SK-N-SH (cell line): ENCODE results near the gene HNF1A. TPM values are rescaled to one million over a fixed set of nuclear protein-coding genes. Genes with fewer than 3 reads are reported as not detected.

Experiments used
- CTCF ChIA-PET: fragments of 300-600, 350-600 bp; formaldehyde crosslinking; extraction: SDS; loops from one replicate; lab custom pipeline; 2021; lab: Yijun Ruan, JAX
- POLR2A ChIA-PET: fragments of 350-600 bp; sonication (Branson Sonifier 250); formaldehyde crosslinking; extraction: SDS; loops from one replicate; lab custom pipeline; 2020; ENCODE audit warnings: antibody characterized with exemption, inconsistent platforms; lab: Yijun Ruan, JAX
- DNase-seq: peaks from one replicate; pipeline ENCODE4 v3.0.0; 2012
- H2AFZ ChIP-seq: fragments of 200-600 bp; sonication (generic); 2 replicates; pipeline ENCODE4 v1.8.1; 2016; ENCODE audit warnings: antibody characterized with exemption, mild to moderate bottlenecking, low read depth
- H3F3A ChIP-seq: fragments of 200-600 bp; sonication (generic); replicated peaks from 2 replicates; pipeline ENCODE3; 2016; ENCODE audit warnings: antibody characterized with exemption, mild to moderate bottlenecking; ENCODE audit not compliant: insufficient read depth
- H3K27ac ChIP-seq, 2 experiments: fragments of 200-500 bp in 1 of 2; fragments of 200-600 bp in 1 of 2; sonication (Bioruptor generic) in 1 of 2; sonication (generic), shearing (Covaris generic) in 1 of 2; 2 replicates each; pipeline versions ENCODE4 v1.5.1 to v1.6.1; 2014 to 2016; ENCODE audit warnings: low read depth in 2 of 2, inconsistent platforms in 1 of 2, low read length in 1 of 2, mild to moderate bottlenecking in 1 of 2, mixed read lengths in 1 of 2
- H3K27me3 ChIP-seq: fragments of 200-600 bp; sonication (generic), shearing (Covaris generic); 2 replicates; pipeline ENCODE4 v1.6.1; 2016; ENCODE audit warnings: mixed run types; ENCODE audit not compliant: insufficient read depth
- H3K36me3 ChIP-seq, 2 experiments: fragments of 200-500 bp in 1 of 2; fragments of 200-600 bp in 1 of 2; sonication (Bioruptor generic) in 1 of 2; sonication (generic) in 1 of 2; replicated peaks in 1 of 2; 2 replicates each; pipeline versions ENCODE3 to v1.5.1; 2014 to 2016; ENCODE audit warnings: low read length in 1 of 2, mild to moderate bottlenecking in 1 of 2; ENCODE audit not compliant: insufficient read depth in 2 of 2, control insufficient read depth in 1 of 2
- H3K4me1 ChIP-seq, 2 experiments: fragments of 200-500 bp in 1 of 2; fragments of 200-600 bp in 1 of 2; sonication (Bioruptor generic) in 1 of 2; sonication (generic), shearing (Covaris generic) in 1 of 2; 2 replicates each; pipeline versions ENCODE4 v1.5.1 to v1.6.1; 2014 to 2016; ENCODE audit warnings: low read depth in 1 of 2, low read length in 1 of 2, mixed run types in 1 of 2; ENCODE audit not compliant: insufficient read depth in 2 of 2, control insufficient read depth in 1 of 2
- H3K4me2 ChIP-seq: fragments of 200-600 bp; sonication (generic), shearing (Covaris generic); 2 replicates; pipeline ENCODE4 v1.6.1; 2017; ENCODE audit warnings: mixed run types
- H3K4me3 ChIP-seq, 2 experiments: fragments of 200-500 bp in 1 of 2; fragments of 200-600 bp in 1 of 2; sonication (Bioruptor generic) in 1 of 2; sonication (generic), shearing (Covaris generic) in 1 of 2; 2 replicates each; pipeline versions ENCODE4 v1.5.1 to v1.8.1; 2014 to 2016; ENCODE audit warnings: low read depth in 2 of 2, inconsistent platforms in 1 of 2, low read length in 1 of 2, mild to moderate bottlenecking in 1 of 2, mixed read lengths in 1 of 2, moderate library complexity in 1 of 2
- H3K79me2 ChIP-seq: fragments of 200-600 bp; sonication (generic); 2 replicates; pipeline ENCODE4 v1.8.1; 2017; ENCODE audit warnings: mild to moderate bottlenecking; ENCODE audit not compliant: insufficient read depth
- H3K9ac ChIP-seq: fragments of 200-600 bp; sonication (generic); 2 replicates; pipeline ENCODE4 v1.6.1; 2017; ENCODE audit warnings: mixed run types
- H3K9me2 ChIP-seq: fragments of 200-600 bp; sonication (generic); 2 replicates; pipeline ENCODE4 v1.6.1; 2017; ENCODE audit warnings: mixed run types
- H3K9me3 ChIP-seq: fragments of 200-600 bp; sonication (generic); 2 replicates; pipeline ENCODE4 v1.6.1; 2017; ENCODE audit warnings: mixed run types, mild to moderate bottlenecking, moderate library complexity
- H4K20me1 ChIP-seq: fragments of 200-600 bp; sonication (generic); 2 replicates; pipeline ENCODE4 v1.6.1; 2017; ENCODE audit warnings: mild to moderate bottlenecking, mixed run types; ENCODE audit not compliant: insufficient read depth
- CHD2 ChIP-seq: fragments of 150-350 bp; IDR thresholded peaks from 2 replicates; pipeline ENCODE4 v1.6.1; 2018; ENCODE audit warnings: low read length; ENCODE audit not compliant: partially characterized antibody
- EZH2phosphoT487 ChIP-seq: fragments of 200-600 bp; sonication (generic); IDR thresholded peaks from 2 replicates; pipeline ENCODE4 v1.6.1; 2017; ENCODE audit warnings: low read depth, mixed run types, mild to moderate bottlenecking, antibody characterized with exemption, moderate library complexity, borderline replicate concordance
- FOXJ3 ChIP-seq: sonication (generic); formaldehyde crosslinking; IDR thresholded peaks from 2 replicates; pipeline ENCODE4 v1.5.1; 2020; ENCODE audit warnings: mild to moderate bottlenecking, missing genetic modification reagents
- FOXM1 ChIP-seq: IDR thresholded peaks from 2 replicates; pipeline ENCODE4 v1.4.0; 2012; ENCODE audit warnings: low read depth, mild to moderate bottlenecking
- GABPA ChIP-seq: IDR thresholded peaks from 2 replicates; pipeline ENCODE4 v1.4.0; 2012; ENCODE audit warnings: low read depth, mild to moderate bottlenecking
- GATA2 ChIP-seq: sonication (generic); formaldehyde crosslinking; IDR thresholded peaks from 2 replicates; pipeline ENCODE4 v1.5.0; 2020; ENCODE audit warnings: mild to moderate bottlenecking, missing genetic modification reagents
- JUND ChIP-seq: IDR thresholded peaks from 2 replicates; pipeline ENCODE4 v1.4.0; 2012
- MEF2A ChIP-seq: IDR thresholded peaks from 2 replicates; pipeline ENCODE4 v1.4.0; 2012; ENCODE audit warnings: low read depth, borderline replicate concordance
- MXI1 ChIP-seq: IDR thresholded peaks from 2 replicates; pipeline ENCODE4 v1.6.1; 2012; ENCODE audit warnings: mild to moderate bottlenecking, low read depth, low read length, improper control_type of control experiment
- NFIC ChIP-seq: IDR thresholded peaks from 2 replicates; pipeline ENCODE4 v1.4.0; 2012; ENCODE audit warnings: borderline replicate concordance
- NRF1 ChIP-seq: IDR thresholded peaks from 2 replicates; pipeline ENCODE4 v1.6.1; 2012; ENCODE audit warnings: low read depth, mild to moderate bottlenecking, low read length
- POLR2AphosphoS5 ChIP-seq: IDR thresholded peaks from 2 replicates; pipeline ENCODE4 v1.6.1; 2012; ENCODE audit warnings: low read depth, low read length
- RCOR1 ChIP-seq: fragments of 150-350 bp; IDR thresholded peaks from 2 replicates; pipeline ENCODE4 v1.6.1; 2017; ENCODE audit warnings: antibody characterized with exemption, low read length
- RFX5 ChIP-seq: IDR thresholded peaks from 2 replicates; pipeline ENCODE4 v1.6.1; 2012; ENCODE audit warnings: mild to moderate bottlenecking, improper control_type of control experiment, low read length
- RXRA ChIP-seq: IDR thresholded peaks from 2 replicates; pipeline ENCODE4 v1.4.0; 2012; ENCODE audit warnings: low read depth, mild to moderate bottlenecking, borderline replicate concordance
- SIN3A ChIP-seq: IDR thresholded peaks from 2 replicates; pipeline ENCODE4 v1.6.1; 2012; ENCODE audit warnings: low read depth, mild to moderate bottlenecking, low read length, moderate library complexity, borderline replicate concordance
- TAF1 ChIP-seq: IDR thresholded peaks from 2 replicates; pipeline ENCODE4 v1.6.1; 2012; ENCODE audit warnings: low read depth, mild to moderate bottlenecking, low read length, moderate library complexity, borderline replicate concordance
- TCF12 ChIP-seq: IDR thresholded peaks from 2 replicates; pipeline ENCODE4 v1.4.0; 2012
- TEAD4 ChIP-seq: IDR thresholded peaks from 2 replicates; pipeline ENCODE4 v1.4.0; 2012; ENCODE audit warnings: mild to moderate bottlenecking, borderline replicate concordance; ENCODE audit not compliant: insufficient read depth
- YY1 ChIP-seq: IDR thresholded peaks from 2 replicates; pipeline ENCODE4 v1.4.0; 2012; ENCODE audit warnings: low read depth, mild to moderate bottlenecking
- WGBS: methylation state at CpG from one replicate; pipeline ENCODE4 v1.1.6; 2017; ENCODE audit warnings: low lambda C conversion rate; 5-methylcytosine and 5-hydroxymethylcytosine counted together
- polyA plus RNA-seq, 3 experiments: library from polyadenylated mRNA; depleted of rRNA; stranded (reverse); fragments of >200 nt; gene quantifications; 2 replicates each; pipeline ENCODE4 v1.2.3, GENCODE V29; 2012
- TF ChIP-seq, protein P1 (sequence below): IDR thresholded peaks from 2 replicates; pipeline ENCODE4; 2012
- TF ChIP-seq, protein P2 (sequence below): fragments of 150-350 bp; IDR thresholded peaks from 2 replicates; pipeline ENCODE4 v1.6.1; 2017; ENCODE audit warnings: antibody characterized with exemption, low read length, low read depth, borderline replicate concordance
- TF ChIP-seq, protein P3 (sequence below): IDR thresholded peaks from 2 replicates; pipeline ENCODE4 v1.4.0; 2012; ENCODE audit warnings: low read depth, borderline replicate concordance
- TF ChIP-seq, protein P4 (sequence below): fragments of 150-350 bp; IDR thresholded peaks from 2 replicates; pipeline ENCODE4 v1.6.1; 2016; ENCODE audit warnings: mild to moderate bottlenecking, low read depth, low read length
- TF ChIP-seq, protein P5 (sequence below): IDR thresholded peaks from 2 replicates; pipeline ENCODE4 v1.4.0; 2012; ENCODE audit warnings: low read depth, borderline replicate concordance
- TF ChIP-seq, protein P6 (sequence below): fragments of 200-600 bp; sonication (generic); IDR thresholded peaks from 2 replicates; pipeline ENCODE4 v1.6.1; 2017; ENCODE audit warnings: antibody characterized with exemption, mild to moderate bottlenecking, moderate library complexity

The HNF1A gene
- polyA plus RNA-seq, 1 of the 3 experiments (the other 2 are of a cell fraction): not detected

DNA sequence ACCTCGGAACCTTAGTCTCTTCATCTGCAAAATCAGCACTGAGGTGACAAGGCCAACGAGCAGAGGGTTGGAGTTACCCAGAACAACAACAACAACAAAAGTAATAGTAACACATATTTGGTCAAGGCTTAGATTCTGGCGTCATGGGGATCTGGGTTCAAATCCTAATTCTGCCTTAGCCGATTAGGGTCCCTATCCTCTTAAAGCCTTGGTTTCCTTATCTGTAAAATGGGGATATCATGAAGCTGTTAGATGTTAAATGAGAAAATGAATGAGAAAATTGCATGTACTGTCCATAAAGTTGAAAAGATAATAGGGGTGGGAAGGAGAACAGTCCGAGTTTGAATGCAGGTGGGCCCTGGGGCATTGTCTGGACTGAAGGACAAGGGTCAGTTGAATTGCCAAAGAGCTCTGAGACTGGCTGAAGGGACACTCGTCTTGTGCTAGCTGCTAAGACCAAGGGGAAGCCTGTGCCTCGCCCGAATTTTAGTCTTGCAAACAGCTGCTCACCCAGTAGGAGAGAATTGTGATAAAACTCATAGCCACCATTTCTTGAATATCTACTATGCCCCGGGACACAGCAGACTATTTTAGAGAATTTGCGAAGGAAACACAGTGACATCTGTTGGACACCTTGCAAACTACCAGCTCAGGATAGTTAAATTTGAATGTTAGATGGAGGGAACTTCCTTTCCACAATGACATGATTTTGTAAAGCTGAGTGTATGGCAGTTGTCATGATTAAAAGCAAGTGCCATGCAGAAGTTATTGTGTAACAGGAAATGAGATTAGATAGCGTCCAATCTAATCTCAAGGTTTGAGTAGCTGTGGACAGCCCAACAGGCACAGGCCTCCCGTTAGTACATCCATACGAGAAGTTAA is 6.8 kb upstream of the HNF1A start:
- Histone ChIP-seq H3K4me1 (peaks cover 0 to 2% of the 10 kb centered on the region in 2 experiments; a peak in 1 of 4 replicates), H3K4me3 (no peak overlapping the region), H3K27ac (no peak overlapping the region), H3K27me3 (no peaks in the 10 kb centered on the region; the same call in 1 of the 2 replicates), H3K9me2 (no peaks in the 10 kb centered on the region), H4K20me1 (no peaks in the 10 kb centered on the region), H3K79me2 (no peaks in the 10 kb centered on the region), H3K9ac (no peak overlapping the region), H2AFZ (no peak overlapping the region), H3F3A (no peaks in the 10 kb centered on the region), H3K9me3 (no peaks in the 10 kb centered on the region), H3K36me3 (no peaks in the 10 kb centered on the region), H3K4me2 (no peak overlapping the region)
- ChIA-PET CTCF (interaction anchor here (0.5 to 5.2 kb wide), 74 partner anchors 9 to 427 kb away, joined by 3 to 101 read pairs (median 4); partner anchors contain the start of genes ACADS, CABP1, MLEC and POP5), POLR2A (no interaction called here)
- DNase-seq: peak; percentile 78
- 35% methylated on average over 13 of the region's 13 CpGs for WGBS
- no peak for TF ChIP-seq RXRA
- TF ChIP-seq NRF1: no peak
- no peak for TF ChIP-seq SIN3A
- no peak for TF ChIP-seq TEAD4
- TF ChIP-seq CHD2: no peak
- no peak for TF ChIP-seq FOXJ3
- no peak for TF ChIP-seq POLR2AphosphoS5
- TF ChIP-seq, protein P1, sequence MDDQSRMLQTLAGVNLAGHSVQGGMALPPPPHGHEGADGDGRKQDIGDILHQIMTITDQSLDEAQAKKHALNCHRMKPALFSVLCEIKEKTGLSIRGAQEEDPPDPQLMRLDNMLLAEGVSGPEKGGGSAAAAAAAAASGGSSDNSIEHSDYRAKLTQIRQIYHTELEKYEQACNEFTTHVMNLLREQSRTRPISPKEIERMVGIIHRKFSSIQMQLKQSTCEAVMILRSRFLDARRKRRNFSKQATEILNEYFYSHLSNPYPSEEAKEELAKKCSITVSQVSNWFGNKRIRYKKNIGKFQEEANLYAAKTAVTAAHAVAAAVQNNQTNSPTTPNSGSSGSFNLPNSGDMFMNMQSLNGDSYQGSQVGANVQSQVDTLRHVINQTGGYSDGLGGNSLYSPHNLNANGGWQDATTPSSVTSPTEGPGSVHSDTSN: no peak
- TF ChIP-seq, protein P2, sequence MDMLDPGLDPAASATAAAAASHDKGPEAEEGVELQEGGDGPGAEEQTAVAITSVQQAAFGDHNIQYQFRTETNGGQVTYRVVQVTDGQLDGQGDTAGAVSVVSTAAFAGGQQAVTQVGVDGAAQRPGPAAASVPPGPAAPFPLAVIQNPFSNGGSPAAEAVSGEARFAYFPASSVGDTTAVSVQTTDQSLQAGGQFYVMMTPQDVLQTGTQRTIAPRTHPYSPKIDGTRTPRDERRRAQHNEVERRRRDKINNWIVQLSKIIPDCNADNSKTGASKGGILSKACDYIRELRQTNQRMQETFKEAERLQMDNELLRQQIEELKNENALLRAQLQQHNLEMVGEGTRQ: no peak
- TF ChIP-seq GABPA: no peak
- peak; percentile 28; the same call in 1 of the 2 replicates for TF ChIP-seq MXI1
- no peak for TF ChIP-seq RFX5
- TF ChIP-seq MEF2A: no peak
- no peak for TF ChIP-seq NFIC
- no peak for TF ChIP-seq EZH2phosphoT487
- TF ChIP-seq YY1: no peak
- TF ChIP-seq, protein P3, sequence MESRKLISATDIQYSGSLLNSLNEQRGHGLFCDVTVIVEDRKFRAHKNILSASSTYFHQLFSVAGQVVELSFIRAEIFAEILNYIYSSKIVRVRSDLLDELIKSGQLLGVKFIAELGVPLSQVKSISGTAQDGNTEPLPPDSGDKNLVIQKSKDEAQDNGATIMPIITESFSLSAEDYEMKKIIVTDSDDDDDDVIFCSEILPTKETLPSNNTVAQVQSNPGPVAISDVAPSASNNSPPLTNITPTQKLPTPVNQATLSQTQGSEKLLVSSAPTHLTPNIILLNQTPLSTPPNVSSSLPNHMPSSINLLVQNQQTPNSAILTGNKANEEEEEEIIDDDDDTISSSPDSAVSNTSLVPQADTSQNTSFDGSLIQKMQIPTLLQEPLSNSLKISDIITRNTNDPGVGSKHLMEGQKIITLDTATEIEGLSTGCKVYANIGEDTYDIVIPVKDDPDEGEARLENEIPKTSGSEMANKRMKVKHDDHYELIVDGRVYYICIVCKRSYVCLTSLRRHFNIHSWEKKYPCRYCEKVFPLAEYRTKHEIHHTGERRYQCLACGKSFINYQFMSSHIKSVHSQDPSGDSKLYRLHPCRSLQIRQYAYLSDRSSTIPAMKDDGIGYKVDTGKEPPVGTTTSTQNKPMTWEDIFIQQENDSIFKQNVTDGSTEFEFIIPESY: no peak
- peak; percentile 38; the same call in 1 of the 2 replicates for TF ChIP-seq GATA2 (CRISPR knock-in tag)
- TF ChIP-seq, protein P4, sequence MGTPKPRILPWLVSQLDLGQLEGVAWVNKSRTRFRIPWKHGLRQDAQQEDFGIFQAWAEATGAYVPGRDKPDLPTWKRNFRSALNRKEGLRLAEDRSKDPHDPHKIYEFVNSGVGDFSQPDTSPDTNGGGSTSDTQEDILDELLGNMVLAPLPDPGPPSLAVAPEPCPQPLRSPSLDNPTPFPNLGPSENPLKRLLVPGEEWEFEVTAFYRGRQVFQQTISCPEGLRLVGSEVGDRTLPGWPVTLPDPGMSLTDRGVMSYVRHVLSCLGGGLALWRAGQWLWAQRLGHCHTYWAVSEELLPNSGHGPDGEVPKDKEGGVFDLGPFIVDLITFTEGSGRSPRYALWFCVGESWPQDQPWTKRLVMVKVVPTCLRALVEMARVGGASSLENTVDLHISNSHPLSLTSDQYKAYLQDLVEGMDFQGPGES: no peak
- TF ChIP-seq RCOR1: peak; percentile 49; the same call in 1 of the 2 replicates
- no peak for TF ChIP-seq TAF1
- no peak for TF ChIP-seq FOXM1
- TF ChIP-seq, protein P5, sequence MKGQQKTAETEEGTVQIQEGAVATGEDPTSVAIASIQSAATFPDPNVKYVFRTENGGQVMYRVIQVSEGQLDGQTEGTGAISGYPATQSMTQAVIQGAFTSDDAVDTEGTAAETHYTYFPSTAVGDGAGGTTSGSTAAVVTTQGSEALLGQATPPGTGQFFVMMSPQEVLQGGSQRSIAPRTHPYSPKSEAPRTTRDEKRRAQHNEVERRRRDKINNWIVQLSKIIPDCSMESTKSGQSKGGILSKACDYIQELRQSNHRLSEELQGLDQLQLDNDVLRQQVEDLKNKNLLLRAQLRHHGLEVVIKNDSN: no peak
- TF ChIP-seq, protein P6, sequence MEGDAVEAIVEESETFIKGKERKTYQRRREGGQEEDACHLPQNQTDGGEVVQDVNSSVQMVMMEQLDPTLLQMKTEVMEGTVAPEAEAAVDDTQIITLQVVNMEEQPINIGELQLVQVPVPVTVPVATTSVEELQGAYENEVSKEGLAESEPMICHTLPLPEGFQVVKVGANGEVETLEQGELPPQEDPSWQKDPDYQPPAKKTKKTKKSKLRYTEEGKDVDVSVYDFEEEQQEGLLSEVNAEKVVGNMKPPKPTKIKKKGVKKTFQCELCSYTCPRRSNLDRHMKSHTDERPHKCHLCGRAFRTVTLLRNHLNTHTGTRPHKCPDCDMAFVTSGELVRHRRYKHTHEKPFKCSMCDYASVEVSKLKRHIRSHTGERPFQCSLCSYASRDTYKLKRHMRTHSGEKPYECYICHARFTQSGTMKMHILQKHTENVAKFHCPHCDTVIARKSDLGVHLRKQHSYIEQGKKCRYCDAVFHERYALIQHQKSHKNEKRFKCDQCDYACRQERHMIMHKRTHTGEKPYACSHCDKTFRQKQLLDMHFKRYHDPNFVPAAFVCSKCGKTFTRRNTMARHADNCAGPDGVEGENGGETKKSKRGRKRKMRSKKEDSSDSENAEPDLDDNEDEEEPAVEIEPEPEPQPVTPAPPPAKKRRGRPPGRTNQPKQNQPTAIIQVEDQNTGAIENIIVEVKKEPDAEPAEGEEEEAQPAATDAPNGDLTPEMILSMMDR: peak; percentile 78
- TF ChIP-seq JUND: no peak
- TF ChIP-seq TCF12: no peak
